ENCODE data around the gene SYNE3.

The SYNE3 gene

GRCh38 chr14:95516554-95517181 lies at the start of gene SYNE3:
SYNE3 (minus strand) TSS chr14:95516650; CDS start chr14:95475821, 40,829 bp downstream.
- TF ChIP-seq CTCF (conservative IDR thresholded peaks at IDR 0.05) (no peak), ZFX (IDR thresholded peaks at IDR 0.05) (no peak)
- H3K27ac ChIP-seq = peak within 1 kb of the TSS; percentile 43

- no peak for TF ChIP-seq CTCF (conservative IDR thresholded peaks at IDR 0.05)
- TF ChIP-seq ZFX (IDR thresholded peaks at IDR 0.05) = no peak
- no peak overlapping the region for H3K27ac ChIP-seq
Observed at GRCh38 chr14:95564060-95564459, 47.6 kb upstream of the SYNE3 start.

GRCh38 chr14:95562892-95563685 lies 46.6 kb upstream of the SYNE3 start:
- no peak overlapping the region for H3K27ac ChIP-seq
- TF ChIP-seq CTCF (conservative IDR thresholded peaks at IDR 0.05) = no peak
- TF ChIP-seq ZFX (IDR thresholded peaks at IDR 0.05) = no peak

GRCh38 chr14:95561001-95561412 lies 44.6 kb upstream of the SYNE3 start:
- peak; percentile 99 for TF ChIP-seq CTCF (conservative IDR thresholded peaks at IDR 0.05)
- no peak for TF ChIP-seq ZFX (IDR thresholded peaks at IDR 0.05)
- H3K27ac ChIP-seq = no peak overlapping the region

- no peak overlapping the region for H3K27ac ChIP-seq
- TF ChIP-seq CTCF (conservative IDR thresholded peaks at IDR 0.05) = no peak
- TF ChIP-seq ZFX (IDR thresholded peaks at IDR 0.05) = no peak
Observed at GRCh38 chr14:95559203-95559602, 42.8 kb upstream of the SYNE3 start.

GRCh38 chr14:95557832-95558231 lies 41.4 kb upstream of the SYNE3 start:
- H3K27ac ChIP-seq = no peak overlapping the region
- TF ChIP-seq CTCF (conservative IDR thresholded peaks at IDR 0.05) = no peak
- no peak for TF ChIP-seq ZFX (IDR thresholded peaks at IDR 0.05)

GRCh38 chr14:95557291-95557690 lies 40.8 kb upstream of the SYNE3 start:
- H3K27ac ChIP-seq = no peak overlapping the region
- TF ChIP-seq CTCF (conservative IDR thresholded peaks at IDR 0.05) (no peak), ZFX (IDR thresholded peaks at IDR 0.05) (no peak)
